ENCODE measurements around the gene NT5DC1.
"Not testable (repeated sequence)": the region's sequence is repeated elsewhere in the genome, so short reads cannot be mapped to it uniquely, and the experiment has no call there.

NT5DC1 gene

GRCh38 chr6:116283191-116283590 is 182.5 kb downstream of the NT5DC1 start:
- H3K9ac ChIP-seq (ENCODE audit: low read depth, low read length): no peak overlapping the region
- H3K36me3 ChIP-seq (ENCODE audit: insufficient read depth, low read depth, low read length): peaks cover 2% of the 10 kb centered on the region; the same call in 1 of the 2 replicates
- H3K27me3 ChIP-seq (ENCODE audit: insufficient read depth, low read length): no peaks in the 10 kb centered on the region
- no peak overlapping the region for H3K27ac ChIP-seq (ENCODE audit: low read length)
- H3K9me3 ChIP-seq (ENCODE audit: insufficient read depth, low read depth, low read length): no peaks in the 10 kb centered on the region
- H3K4me3 ChIP-seq (ENCODE audit: low read length): no peak overlapping the region
- peaks cover 5% of the 10 kb centered on the region; the same call in 1 of the 2 replicates for H3K4me1 ChIP-seq (ENCODE audit: insufficient read depth, low read length)

- H3K4me1 ChIP-seq (ENCODE audit: insufficient read depth, low read length); H3K4me3 ChIP-seq (ENCODE audit: low read length); H3K9ac ChIP-seq (ENCODE audit: low read depth, low read length); H3K9me3 ChIP-seq (ENCODE audit: insufficient read depth, low read depth, low read length); H3K27ac ChIP-seq (ENCODE audit: low read length); H3K36me3 ChIP-seq (ENCODE audit: insufficient read depth, low read depth, low read length); H3K27me3 ChIP-seq (ENCODE audit: insufficient read depth, low read length): not testable (repeated sequence)
Measured at GRCh38 chr6:116284984-116285383, 184.3 kb downstream of the NT5DC1 start.

GRCh38 chr6:116286773-116287358 is 186.2 kb downstream of the NT5DC1 start:
- Histone ChIP-seq H3K4me3 (ENCODE audit: low read length) (no peak overlapping the region), H3K27me3 (ENCODE audit: insufficient read depth, low read length) (no peaks in the 10 kb centered on the region), H3K36me3 (ENCODE audit: insufficient read depth, low read depth, low read length) (no peaks in the 10 kb centered on the region), H3K9ac (ENCODE audit: low read depth, low read length) (no peak overlapping the region), H3K9me3 (ENCODE audit: insufficient read depth, low read depth, low read length) (no peaks in the 10 kb centered on the region), H3K4me1 (ENCODE audit: insufficient read depth, low read length) (peaks cover 3% of the 10 kb centered on the region; the same call in 1 of the 2 replicates), H3K27ac (ENCODE audit: low read length) (no peak overlapping the region)

- no peaks in the 10 kb centered on the region for H3K9me3 ChIP-seq (ENCODE audit: insufficient read depth, low read depth, low read length)
- H3K4me3 ChIP-seq (ENCODE audit: low read length): no peak overlapping the region
- H3K27ac ChIP-seq (ENCODE audit: low read length): no peak overlapping the region
- H3K27me3 ChIP-seq (ENCODE audit: insufficient read depth, low read length): no peaks in the 10 kb centered on the region
- peaks cover 3% of the 10 kb centered on the region; the same call in 1 of the 2 replicates for H3K4me1 ChIP-seq (ENCODE audit: insufficient read depth, low read length)
- H3K36me3 ChIP-seq (ENCODE audit: insufficient read depth, low read depth, low read length): no peaks in the 10 kb centered on the region
- no peak overlapping the region for H3K9ac ChIP-seq (ENCODE audit: low read depth, low read length)
Measured at GRCh38 chr6:116287689-116288282, 187.1 kb downstream of the NT5DC1 start.

- peaks cover 3% of the 10 kb centered on the region; the same call in 1 of the 2 replicates for H3K4me1 ChIP-seq (ENCODE audit: insufficient read depth, low read length)
- H3K9me3 ChIP-seq (ENCODE audit: insufficient read depth, low read depth, low read length): no peaks in the 10 kb centered on the region
- no peak overlapping the region for H3K4me3 ChIP-seq (ENCODE audit: low read length)
- H3K36me3 ChIP-seq (ENCODE audit: insufficient read depth, low read depth, low read length): no peaks in the 10 kb centered on the region
- no peak overlapping the region for H3K27ac ChIP-seq (ENCODE audit: low read length)
- H3K27me3 ChIP-seq (ENCODE audit: insufficient read depth, low read length): no peaks in the 10 kb centered on the region
- H3K9ac ChIP-seq (ENCODE audit: low read depth, low read length): no peak overlapping the region
Measured at GRCh38 chr6:116289876-116290275, 189.2 kb downstream of the NT5DC1 start.

GRCh38 chr6:116290799-116291198 is 190.1 kb downstream of the NT5DC1 start:
- no peak overlapping the region for H3K9ac ChIP-seq (ENCODE audit: low read depth, low read length)
- H3K4me1 ChIP-seq (ENCODE audit: insufficient read depth, low read length): peaks cover 3% of the 10 kb centered on the region; the same call in 1 of the 2 replicates
- no peak overlapping the region for H3K4me3 ChIP-seq (ENCODE audit: low read length)
- H3K9me3 ChIP-seq (ENCODE audit: insufficient read depth, low read depth, low read length): no peaks in the 10 kb centered on the region
- H3K27me3 ChIP-seq (ENCODE audit: insufficient read depth, low read length): no peaks in the 10 kb centered on the region
- no peaks in the 10 kb centered on the region for H3K36me3 ChIP-seq (ENCODE audit: insufficient read depth, low read depth, low read length)
- no peak overlapping the region for H3K27ac ChIP-seq (ENCODE audit: low read length)

GRCh38 chr6:116291701-116292396 is 191.2 kb downstream of the NT5DC1 start:
- Histone ChIP-seq H3K9ac (ENCODE audit: low read depth, low read length) (no peak overlapping the region), H3K4me1 (ENCODE audit: insufficient read depth, low read length) (peaks cover 3% of the 10 kb centered on the region; the same call in 1 of the 2 replicates), H3K4me3 (ENCODE audit: low read length) (no peak overlapping the region), H3K9me3 (ENCODE audit: insufficient read depth, low read depth, low read length) (no peaks in the 10 kb centered on the region), H3K27me3 (ENCODE audit: insufficient read depth, low read length) (no peaks in the 10 kb centered on the region), H3K27ac (ENCODE audit: low read length) (no peak overlapping the region), H3K36me3 (ENCODE audit: insufficient read depth, low read depth, low read length) (no peaks in the 10 kb centered on the region)

- H3K9me3 ChIP-seq (ENCODE audit: insufficient read depth, low read depth, low read length): no peaks in the 10 kb centered on the region
- no peak overlapping the region for H3K9ac ChIP-seq (ENCODE audit: low read depth, low read length)
- H3K4me1 ChIP-seq (ENCODE audit: insufficient read depth, low read length): peaks cover 3% of the 10 kb centered on the region; the same call in 1 of the 2 replicates
- no peaks in the 10 kb centered on the region for H3K27me3 ChIP-seq (ENCODE audit: insufficient read depth, low read length)
- H3K4me3 ChIP-seq (ENCODE audit: low read length): no peak overlapping the region
- H3K27ac ChIP-seq (ENCODE audit: low read length): no peak overlapping the region
- no peaks in the 10 kb centered on the region for H3K36me3 ChIP-seq (ENCODE audit: insufficient read depth, low read depth, low read length)
Measured at GRCh38 chr6:116292553-116292952, 191.9 kb downstream of the NT5DC1 start.

- Histone ChIP-seq H3K9ac (ENCODE audit: low read depth, low read length) (no peak overlapping the region), H3K9me3 (ENCODE audit: insufficient read depth, low read depth, low read length) (peaks cover 10% of the 10 kb centered on the region), H3K4me1 (ENCODE audit: insufficient read depth, low read length) (no peaks in the 10 kb centered on the region), H3K4me3 (ENCODE audit: low read length) (no peak overlapping the region), H3K27ac (ENCODE audit: low read length) (no peak overlapping the region), H3K36me3 (ENCODE audit: insufficient read depth, low read depth, low read length) (no peaks in the 10 kb centered on the region), H3K27me3 (ENCODE audit: insufficient read depth, low read length) (no peaks in the 10 kb centered on the region)
Measured at GRCh38 chr6:116298273-116298672, 197.6 kb downstream of the NT5DC1 start.

- Histone ChIP-seq H3K27me3 (ENCODE audit: insufficient read depth, low read length) (no peaks in the 10 kb centered on the region), H3K9me3 (ENCODE audit: insufficient read depth, low read depth, low read length) (peaks cover 10% of the 10 kb centered on the region), H3K27ac (ENCODE audit: low read length) (no peak overlapping the region), H3K9ac (ENCODE audit: low read depth, low read length) (no peak overlapping the region), H3K4me1 (ENCODE audit: insufficient read depth, low read length) (no peaks in the 10 kb centered on the region), H3K4me3 (ENCODE audit: low read length) (no peak overlapping the region), H3K36me3 (ENCODE audit: insufficient read depth, low read depth, low read length) (no peaks in the 10 kb centered on the region)
Measured at GRCh38 chr6:116298973-116299372, 198.3 kb downstream of the NT5DC1 start.
